HG03520 (cell line): ENCODE data around the gene JAZF1.

ENCODE experiments used
- ATAC-seq: cut with Tn5 transposase; IDR thresholded peaks from one replicate; pipeline ENCODE4 v1.9.1; 2021; ENCODE audit warnings: mild to moderate bottlenecking, moderate library complexity; ENCODE audit not compliant: unreplicated experiment

JAZF1 gene

DNA sequence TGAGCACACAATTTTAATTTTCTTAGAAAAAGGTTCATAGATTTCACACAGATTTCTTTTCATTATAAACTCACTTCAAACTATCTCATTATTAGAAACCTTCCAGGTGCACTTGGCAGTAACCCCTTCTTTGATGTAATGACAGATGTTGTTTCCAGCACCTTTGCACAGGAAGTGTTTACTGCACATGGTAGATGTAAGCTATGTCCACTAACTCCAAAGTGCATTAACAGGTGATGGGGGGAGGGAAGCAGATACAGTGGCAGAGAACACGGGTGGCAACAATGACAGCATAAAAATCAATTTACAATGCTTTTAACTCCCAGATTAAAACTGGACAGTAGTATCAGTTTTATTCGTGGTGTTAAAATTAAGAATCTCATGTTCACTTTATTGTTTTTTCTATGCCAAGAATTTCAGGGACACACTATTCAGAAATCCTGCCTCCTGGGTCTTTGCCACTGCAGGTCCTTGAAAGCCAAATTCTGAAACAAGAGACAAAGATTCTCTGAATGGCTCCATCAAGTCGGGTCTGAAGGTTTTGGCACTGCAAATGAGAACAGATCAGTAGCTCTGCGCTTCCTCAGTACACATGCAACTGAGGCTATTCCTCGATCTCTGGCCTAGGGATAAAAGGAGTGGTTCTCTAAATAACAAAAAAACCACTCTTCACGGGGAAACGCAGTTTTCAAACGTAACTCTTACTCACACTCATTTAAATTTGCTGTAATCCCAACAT, 187.7 kb downstream of the JAZF1 start:
- ATAC-seq, result no peak

DNA sequence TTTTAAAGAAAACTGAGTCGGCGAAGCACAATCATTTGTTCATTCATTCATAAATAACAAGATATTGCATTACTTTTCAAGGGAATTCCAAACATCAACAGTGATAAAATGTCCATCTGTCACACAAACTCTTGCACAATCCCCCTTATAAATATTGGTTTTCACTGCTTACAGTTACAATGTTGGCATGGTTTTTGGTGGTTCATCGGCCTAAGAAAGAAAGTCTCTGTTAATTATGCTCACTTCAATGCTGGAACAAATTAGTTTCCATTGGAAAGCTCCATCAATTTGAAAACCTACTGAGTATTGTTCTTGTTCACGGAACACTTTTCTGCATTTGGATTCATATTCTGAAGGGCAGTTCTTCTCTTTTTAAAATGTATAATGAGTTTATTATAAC, 188.5 kb downstream of the JAZF1 start:
- no peak for ATAC-seq

DNA sequence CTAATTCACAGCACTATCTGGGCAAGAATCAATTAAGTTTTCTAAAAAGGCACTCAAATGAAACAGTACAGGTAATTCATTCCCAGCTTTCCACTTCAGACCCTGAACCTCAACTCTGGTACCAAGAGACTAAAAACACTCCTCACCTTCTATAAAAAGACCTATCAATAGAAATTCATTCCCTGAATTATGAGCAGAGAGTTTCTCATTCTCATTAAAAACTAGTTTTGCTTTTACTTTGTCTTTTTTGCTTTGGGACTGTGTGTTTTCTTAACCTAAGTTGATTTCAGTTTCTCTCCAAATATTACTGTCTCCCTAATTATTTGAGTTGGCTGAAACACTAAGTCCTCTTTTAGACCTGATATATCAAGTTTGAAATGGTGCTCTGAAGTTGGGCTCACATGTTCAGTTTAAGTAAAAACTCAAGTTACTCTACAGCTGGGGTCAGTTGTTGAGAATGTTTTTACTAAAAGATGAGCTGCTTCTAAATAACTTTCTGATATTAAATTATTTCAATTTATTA, 189.5 kb downstream of the JAZF1 start:
- no peak for ATAC-seq

DNA sequence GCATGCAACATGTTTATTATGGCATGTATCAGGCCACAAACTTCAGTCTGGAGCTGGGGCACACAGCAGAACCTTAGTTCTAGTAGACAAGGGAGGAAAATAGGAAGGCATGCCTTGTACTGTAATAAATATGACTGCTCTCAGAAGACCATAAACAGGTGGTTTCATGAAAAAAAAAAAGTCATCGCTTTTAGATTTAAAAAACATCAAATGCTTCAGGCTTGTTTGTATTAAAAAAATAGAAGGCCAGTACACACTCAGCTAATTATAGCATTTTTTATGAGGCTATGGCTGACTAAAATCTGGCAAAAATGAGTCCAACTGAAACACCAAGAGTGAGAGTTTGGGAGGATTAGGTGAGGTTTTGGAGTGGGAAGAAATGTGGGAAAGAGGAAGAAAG, 204.1 kb downstream of the JAZF1 start:
- no peak for ATAC-seq

DNA sequence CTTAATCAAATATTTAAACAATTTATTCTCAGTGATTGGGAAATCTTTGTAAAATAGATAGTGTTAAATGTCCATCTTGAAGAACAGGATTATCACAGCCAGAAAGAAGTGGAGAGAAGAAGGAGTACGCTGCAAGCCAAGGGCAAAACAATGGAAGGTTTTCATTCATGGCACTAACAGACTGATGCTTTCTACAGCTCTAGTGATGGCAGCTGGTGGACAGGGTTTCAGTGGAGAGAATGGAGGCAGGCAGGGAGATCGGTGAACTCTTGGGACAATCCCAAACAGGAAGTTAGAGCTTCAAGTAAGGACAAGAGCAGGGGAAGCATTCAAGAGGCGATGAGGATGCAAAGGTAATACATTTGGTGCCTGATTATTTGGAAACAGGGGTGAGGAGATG, 207.0 kb downstream of the JAZF1 start:
- ATAC-seq, result no peak

DNA sequence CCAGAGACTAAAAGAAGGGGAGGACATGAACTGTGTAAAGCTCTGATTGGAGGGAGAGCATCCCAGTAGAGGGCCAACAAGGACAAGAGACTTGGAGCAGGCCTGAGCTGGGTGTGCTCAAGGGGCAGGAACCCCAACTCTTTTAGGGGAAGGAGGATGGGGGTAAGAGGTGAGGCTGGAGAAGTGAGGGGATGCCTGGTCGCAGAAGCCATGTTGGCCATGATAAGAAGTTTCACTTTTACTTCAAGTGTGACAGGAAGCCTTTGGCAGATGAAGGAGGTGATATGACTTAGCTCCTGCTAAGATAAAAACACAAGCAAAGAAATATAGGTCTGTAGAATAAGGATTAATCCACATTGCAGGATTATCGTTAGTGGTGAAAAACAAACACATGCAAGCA, 208.3 kb downstream of the JAZF1 start:
- no peak for ATAC-seq

DNA sequence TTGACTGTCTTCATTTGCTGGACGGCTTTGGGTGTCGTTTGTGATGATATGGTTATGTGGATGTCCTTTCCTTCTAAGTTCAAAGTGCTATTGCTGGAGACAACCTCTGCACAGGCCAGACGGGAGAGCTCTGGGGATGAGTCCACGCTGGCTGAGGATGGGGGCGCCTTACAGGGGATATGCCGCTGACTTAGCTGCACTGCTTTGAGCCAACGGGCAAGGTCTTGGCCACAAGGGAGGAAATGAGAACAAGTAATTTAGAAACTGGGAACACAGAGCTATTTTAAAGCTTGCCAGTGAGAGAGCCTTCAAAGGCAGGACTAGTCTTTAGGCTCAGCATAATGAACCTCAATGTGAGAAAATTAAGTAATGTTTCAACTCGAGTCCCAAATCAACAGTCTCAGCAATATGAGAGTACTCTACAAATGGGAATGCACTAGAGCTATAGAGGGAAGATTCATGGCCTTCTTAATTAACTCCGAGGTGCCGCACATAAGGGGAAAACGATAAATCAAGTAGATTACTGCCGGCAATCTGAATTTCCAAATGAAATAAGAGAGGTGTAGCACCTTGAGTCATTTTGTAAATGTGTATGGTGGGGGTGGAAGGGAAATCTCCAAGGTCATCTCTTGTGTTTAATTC, 209.3 kb downstream of the JAZF1 start:
- no peak for ATAC-seq

DNA sequence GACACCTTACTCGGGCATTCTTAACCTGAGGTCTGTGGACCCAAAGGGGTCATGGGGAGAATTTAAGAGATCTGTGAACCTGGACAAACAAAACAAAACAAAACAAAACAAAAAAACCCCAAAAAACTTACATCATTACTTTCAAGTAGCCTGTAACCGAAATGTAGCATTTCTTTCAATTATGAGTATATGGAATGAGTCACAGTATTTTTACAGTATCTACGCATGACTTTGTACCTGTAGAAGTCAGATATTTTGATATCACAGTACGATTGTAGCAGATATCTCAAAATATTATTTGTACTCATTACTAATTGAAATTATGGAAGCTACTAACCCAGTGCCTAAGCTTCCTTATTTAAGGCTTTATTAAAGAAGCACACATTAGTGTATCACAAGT, 210.2 kb downstream of the JAZF1 start:
- no peak for ATAC-seq

DNA sequence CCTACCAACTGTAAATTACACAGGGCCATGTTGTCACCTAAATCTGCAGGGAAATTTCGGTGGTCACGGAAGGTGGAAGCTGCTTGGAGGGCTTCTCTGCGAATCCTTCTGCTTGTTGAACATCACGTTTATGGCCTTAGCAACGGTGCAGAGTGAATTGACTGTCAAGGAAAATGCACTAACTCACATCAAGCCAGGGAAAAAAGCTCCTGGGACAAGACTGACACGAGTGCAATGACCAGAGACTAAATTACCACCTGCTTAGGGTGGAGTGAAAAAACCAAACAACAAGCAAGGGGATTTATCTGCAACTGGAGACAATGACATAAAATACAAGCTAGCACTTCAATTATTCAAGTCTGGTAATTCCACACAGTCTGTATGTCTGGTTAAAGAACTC, 211.2 kb downstream of the JAZF1 start:
- no peak for ATAC-seq

DNA sequence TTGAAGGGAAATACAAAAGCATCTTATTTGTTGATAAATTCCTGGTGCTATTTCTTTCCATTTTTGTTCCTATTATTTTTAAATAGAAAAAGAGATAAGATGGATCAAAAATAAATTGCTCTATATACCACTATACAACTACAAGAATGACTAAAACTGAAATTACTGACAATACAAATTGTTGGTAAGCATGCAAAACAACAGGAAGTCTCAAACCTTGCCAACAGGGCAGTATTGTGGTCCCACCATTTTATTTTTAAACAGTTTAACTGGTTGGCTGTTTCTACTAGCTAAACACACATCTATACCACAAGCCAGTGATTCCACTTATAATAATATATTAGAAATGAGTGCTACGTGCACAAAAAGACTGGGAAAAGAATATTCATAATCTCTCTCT, 213.0 kb downstream of the JAZF1 start:
- ATAC-seq, result peak; percentile 54

DNA sequence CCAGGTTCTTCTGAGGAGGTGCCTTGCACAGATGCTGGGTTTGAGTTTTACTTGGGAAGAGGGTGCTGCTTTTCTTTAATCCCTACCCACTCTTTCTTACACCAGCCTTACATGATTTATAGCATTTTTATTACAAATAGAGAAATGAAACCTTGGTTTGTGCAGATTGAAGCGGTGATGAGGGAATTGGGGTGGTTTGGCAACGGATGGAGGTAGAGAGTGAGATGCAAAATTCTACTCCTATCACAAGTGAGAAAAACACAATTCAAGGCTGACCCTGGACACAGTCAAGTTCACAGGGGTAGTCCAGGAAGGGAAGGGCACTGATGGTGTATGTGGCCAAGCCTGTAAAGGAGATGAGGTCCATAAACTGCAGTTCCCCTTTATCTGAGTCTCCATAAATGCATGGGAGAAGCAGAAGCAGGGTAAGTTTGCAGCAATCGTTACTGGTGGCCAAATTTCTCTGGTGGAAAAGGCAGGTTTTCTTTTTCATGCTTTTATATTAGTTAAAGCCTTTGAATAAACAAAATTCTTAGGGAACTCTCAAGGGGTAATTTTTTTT, 214.3 kb downstream of the JAZF1 start:
- no peak for ATAC-seq

DNA sequence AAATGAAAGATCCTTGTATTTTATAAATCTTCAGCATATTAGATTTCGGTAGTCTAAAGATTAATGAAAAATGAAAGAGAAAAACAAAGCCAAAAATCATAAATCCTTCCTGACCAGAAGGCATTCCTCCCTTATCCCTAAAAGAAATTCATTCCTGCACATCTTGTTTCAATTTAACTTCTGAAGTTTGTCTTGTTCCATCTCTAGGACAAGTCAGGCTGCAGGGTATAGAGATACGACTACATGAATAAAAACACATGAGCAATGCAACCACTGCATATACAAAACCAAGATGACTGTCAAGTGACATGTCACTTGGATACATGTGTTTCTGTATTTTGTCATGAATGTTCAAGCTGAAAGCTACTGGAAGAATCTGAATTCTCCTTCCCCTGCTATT, 214.9 kb downstream of the JAZF1 start:
- no peak for ATAC-seq

DNA sequence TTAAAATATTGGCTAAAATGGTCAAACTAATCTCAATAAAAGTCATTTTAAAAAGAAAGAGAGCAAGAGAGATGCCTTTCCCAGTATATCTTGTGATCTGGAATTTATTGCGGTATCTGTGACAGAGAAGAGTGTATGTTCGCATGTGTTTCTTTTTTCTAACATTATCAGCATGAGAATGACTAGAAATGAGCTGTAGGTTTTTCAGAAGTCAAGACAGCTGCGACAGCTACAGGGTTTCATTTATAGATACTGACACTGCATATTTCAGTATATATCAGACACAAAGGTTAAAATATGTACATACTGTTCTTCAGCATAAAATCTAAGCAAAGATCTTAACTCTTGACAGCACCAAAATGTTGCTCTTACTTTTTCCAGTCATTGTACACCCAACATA, 215.8 kb downstream of the JAZF1 start:
- no peak for ATAC-seq

DNA sequence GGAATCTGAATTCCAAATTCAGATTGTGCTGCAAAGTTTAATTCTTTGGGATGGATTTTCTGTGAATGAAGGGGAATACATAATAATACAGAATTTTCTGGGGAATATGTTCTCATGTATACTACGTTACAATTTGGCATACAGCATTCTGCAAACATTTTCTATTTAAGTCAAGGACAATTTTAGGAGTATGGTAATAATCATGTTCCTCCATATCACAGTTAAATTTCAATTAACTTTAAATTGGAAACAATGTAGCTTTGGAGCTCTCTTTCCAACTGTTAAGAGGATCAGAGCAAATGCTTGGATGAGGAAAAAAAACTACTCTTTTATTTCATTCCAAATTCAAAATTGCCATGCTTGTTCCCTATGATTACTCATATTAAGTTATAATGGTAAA, 217.5 kb downstream of the JAZF1 start:
- no peak for ATAC-seq

DNA sequence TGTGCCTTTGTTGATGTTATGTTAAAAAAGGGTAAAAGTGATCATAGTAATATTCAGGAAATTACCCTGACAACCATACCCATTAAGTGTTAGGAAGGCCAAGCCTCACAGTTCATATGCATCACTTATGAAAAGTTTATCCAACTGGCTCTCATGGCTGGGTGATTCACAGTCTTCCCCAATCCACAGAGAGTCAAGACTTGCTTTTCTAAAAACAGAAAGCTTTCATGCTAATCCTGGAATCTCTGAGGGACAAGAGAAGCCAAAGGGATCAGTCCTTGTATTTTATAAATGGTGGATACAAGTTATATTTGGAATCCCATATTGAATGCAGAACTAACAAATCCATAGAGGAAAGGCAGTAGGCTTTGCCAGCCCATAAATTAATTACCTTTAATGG, 218.3 kb downstream of the JAZF1 start:
- no peak for ATAC-seq

DNA sequence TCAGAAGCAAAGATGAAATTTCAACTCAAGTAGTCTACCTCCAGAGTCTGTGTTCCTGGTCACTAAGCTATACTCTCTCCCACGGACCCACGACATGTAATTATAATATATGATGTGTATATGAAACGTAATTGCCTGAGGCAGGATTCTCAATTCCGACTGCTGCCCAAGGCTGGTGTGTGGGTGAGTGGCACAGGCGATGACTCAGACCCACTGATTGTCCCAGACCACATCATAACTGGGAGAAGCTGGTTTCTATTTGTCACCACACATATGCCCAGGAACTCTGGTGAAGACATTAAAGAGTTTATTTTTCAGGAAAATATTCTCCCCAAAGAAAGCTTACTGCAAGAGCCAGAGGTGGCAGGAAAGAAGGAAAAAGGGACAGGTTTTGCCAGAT, 219.3 kb downstream of the JAZF1 start:
- ATAC-seq, result no peak

DNA sequence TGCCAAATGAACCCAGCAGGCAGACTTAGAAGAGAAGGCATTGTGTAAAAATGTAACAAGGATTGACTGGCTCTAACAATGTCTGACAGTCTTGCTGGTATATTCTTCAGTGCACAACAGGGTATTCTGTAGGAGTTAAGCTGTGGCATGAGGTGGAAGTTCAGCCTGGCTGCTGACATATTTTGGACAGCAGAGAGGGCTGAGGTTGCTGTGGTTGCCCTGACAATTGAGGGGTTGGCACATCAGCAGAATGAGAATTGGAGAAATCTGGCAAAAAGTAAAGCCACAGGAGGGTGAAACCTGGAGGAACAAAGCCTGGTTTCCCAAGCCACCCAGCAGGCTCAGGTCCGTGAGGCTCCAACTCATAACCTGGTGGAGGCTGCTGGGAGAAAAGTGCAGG, 220.2 kb downstream of the JAZF1 start:
- no peak for ATAC-seq

DNA sequence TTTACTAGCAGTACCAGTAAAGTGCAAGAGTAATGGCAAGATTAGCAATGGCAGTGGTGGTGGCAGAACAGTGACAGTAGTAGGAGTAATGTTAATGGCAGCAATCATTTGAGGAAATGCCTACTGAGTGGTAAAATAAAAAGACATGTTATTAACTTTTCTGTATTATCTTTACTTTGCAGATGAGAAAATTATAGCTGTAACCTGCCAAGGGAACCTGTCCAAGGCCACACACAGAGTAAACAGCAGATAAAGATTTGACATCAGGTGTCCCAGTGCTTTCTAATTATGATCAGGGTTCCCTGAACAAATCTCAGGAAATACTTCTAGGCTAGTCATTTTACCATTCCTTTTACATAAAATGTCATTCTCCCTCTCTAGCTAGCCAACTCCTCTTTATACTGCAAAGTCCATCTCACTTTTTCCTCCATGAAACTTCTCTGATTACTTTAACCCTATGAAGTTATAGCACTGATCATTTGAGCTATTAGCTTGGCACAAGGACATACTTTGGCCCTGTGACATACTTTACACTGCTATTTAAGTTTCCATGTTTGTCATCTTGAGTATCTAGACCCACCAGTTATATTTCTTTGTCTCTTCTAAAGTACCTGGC, 221.6 kb downstream of the JAZF1 start:
- no peak for ATAC-seq

DNA sequence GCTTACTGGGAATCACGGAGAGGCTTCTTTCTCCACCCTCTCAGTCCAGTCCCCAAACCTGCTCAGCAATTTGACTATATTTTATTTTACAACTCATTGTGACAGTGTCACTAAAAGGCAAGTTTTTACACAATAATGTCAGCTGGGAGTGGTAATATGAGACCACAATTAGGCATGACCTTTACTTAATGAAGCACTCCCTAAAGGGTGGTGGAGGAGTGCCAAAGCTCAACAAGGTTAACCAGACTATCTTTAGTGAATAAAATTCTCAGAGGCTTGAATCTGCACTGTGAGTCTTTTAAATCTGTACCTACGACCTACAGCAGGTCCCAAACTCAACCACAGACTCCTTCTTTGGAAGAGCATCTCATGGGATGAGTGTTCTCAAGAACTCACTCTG, 225.0 kb downstream of the JAZF1 start:
- no peak for ATAC-seq

DNA sequence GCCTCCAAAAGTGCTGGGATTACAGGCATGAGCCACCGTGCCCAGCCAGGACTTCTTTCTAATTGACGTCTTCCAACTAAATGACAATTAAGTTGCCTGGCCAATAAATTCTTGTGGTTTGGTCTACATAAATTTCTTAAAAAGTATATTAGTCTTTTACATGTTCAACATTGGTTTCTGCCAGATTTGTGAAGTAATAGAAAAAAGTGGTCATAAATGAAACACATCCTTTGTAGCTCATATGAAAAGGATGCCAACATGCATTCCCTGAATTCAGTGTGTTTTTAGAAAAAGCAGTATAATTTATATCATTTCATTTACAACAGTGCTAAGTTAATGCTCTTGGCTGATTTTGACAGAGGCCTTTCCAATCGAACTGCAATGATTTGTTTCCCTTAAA, 225.6 kb downstream of the JAZF1 start:
- no peak for ATAC-seq

DNA sequence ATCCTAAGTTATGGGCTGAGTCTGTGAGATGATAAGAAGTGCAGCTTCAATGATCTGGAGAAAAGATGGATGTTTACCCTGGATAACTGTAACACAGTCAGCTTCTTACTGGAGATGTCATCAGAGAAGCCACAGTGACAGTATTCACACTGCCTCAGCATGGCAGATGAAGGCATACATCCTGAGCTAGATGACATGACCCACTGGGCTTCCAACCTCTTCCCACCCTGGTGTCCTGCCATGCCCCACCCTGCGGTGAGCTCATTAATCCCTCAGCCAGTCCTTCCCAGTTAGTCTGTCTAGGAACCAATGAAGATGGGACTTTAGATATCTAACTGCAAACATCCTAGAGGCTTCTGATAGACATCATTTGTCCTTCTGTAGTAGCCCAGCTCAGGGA, 226.8 kb downstream of the JAZF1 start:
- no peak for ATAC-seq

DNA sequence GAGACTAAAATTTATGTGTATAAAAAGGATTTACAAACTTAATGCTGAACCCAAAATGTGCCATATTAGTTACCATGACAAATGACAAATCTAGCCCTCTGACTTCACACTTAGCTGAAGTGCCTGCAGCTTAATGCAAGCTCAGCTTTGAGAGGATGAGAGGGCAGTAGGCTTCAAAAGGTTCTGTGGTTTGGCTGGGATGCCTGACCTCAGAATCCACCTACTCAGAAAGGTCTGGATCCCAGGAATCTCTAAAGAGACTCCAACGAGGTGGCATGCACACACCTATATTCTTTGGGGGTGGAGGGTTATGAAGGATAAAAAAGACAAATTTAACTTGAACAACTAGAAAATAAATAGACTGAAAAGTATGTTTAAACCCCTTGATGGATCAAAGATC, 227.2 kb downstream of the JAZF1 start:
- no peak for ATAC-seq
